GM10847 (cell line): ENCODE measurements around the gene RAMACL.

ENCODE experiments used
- POLR2A ChIP-seq: IDR thresholded peaks from 2 replicates; pipeline ENCODE4 v1.6.1; 2011; ENCODE audit not compliant: insufficient read length; ENCODE audit errors: extremely low read depth

The RAMACL gene

DNA sequence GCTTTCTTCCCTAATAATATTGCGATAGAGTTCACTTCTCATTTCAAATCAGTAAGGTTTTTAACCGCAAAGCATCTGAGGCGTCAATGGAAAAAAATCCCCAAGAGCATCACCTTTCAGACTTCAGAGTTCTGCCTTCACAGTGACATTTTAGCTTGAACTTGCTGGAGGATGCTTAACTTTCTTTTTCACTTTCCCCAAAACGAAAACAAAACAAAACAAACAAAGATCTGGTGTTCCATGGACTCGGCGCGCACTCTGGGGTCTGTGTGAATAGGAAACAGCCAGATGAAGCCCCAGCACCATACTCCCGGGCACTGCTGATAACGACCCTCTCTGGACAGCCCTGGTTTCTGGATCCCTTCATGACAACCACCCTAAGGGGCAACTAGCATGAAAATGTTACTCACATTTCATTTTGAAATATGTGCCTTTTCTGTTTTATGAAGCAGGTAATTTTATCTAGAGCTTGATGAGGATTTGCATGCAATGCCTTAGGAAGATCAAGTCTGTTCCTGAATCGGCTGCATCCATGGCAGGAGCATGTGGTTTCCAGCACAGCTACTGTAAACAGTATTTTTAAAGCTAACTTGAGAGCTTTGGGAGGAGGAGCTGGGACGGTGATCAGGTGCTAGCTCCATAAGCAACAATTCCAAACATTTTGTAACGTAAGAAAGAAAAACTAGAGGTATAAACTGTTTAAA, 44.5 kb downstream of the RAMACL start:
- no peak for TF ChIP-seq POLR2A

DNA sequence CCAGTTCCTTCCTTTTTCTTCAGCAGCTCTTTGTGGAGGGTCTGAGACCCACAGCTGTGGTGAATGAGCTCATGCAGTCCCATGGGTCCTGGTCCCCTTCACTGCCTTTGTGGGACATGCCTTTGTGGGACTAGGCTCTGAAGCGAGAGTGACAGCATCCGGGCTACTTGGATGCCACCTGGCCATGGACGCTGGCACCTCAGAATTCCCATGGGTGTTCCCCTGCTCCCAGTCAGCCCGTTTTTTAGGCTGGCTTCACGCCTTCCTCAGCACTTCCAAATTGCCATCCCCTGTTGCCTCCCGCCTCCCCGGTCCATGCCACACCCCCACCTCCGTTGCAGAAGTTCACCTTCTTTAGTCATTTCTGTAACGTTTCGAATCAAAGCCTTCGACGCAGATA, 45.1 kb downstream of the RAMACL start:
- no peak for TF ChIP-seq POLR2A

DNA sequence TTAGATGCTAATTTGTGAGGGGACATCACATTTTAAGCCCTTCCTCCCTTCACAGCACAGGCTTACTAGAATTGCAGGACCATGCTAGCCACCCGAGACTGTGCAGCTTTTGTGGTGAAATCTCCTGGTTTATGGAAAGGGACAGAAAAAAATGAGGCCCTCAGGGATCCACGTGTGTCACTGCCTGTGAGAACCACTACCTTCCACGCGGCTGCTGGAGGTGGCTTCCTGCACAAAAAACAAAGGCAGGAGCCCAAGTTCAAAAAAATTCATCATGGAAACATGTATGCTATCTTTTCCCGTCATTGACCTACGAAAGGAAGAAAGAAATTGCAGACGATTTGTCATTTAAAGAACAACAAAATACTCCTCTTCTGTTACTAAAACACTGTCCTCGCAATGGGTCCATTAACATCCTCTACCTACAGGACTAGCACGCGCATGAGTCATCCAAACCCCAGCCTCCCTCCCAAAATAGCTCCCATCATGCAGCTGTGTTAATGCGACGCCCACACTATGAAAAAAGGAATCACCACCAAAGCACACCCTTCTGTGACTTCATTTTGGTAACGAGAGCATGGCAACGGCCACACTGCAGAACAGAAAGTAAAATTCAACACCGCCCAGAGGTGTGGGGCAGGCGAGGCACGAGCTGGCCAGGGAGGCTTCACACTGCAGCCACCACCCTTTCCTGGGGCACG, 45.7 kb downstream of the RAMACL start:
- TF ChIP-seq POLR2A, result no peak

DNA sequence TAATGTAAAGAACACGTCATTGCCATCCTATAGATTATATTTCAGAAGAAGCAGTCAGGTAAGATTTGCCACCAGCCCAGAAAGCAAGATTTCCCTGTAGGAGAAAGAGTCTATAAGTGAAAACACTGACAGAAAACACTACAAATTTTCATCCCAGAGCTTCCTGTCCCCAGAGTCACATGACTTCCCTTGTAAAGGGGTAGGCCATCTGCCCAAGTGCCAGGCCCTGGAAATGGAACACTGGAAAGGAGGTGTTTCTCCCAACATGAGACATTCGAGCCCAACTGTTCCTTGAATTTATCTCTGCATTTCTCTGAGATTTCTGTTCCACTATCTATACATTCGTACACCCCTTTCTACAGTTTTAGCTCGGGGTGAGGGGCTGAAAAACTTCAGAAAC, 46.9 kb downstream of the RAMACL start:
- no peak for TF ChIP-seq POLR2A

DNA sequence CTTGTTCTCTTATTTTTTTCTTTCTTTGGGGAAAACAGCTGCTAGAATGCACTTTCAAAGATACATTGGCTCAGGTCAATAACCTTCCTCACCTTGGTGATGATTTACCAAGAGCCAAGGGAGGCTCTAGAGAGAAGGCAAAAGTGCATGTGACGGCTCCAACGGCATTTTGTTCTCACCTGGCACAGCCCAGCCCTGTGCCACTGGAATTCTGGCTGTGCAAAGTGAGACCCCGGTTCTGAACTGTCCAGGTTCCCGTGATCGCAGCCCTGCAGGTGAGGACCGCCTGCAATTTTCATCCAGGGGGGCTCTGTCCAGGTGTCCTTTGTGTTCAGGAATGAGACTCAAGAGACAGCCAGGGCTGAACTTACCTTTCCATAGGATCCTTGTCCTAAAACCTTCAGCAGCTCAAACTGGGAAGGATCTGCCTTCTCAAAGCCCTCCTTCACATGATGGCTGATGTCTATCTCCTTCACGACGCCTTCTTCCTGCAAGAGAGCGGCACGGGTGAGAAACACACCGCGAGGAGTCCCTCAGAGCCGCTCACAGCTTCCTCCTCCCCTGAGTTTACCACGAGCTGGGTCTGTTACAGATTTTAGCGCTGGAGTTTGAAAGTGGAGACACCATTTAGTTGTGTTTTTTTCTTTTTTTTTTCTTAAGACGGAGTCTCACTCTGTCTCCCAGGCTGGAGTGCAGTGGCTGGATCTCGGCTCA, 48.0 kb downstream of the RAMACL start:
- no peak for TF ChIP-seq POLR2A

DNA sequence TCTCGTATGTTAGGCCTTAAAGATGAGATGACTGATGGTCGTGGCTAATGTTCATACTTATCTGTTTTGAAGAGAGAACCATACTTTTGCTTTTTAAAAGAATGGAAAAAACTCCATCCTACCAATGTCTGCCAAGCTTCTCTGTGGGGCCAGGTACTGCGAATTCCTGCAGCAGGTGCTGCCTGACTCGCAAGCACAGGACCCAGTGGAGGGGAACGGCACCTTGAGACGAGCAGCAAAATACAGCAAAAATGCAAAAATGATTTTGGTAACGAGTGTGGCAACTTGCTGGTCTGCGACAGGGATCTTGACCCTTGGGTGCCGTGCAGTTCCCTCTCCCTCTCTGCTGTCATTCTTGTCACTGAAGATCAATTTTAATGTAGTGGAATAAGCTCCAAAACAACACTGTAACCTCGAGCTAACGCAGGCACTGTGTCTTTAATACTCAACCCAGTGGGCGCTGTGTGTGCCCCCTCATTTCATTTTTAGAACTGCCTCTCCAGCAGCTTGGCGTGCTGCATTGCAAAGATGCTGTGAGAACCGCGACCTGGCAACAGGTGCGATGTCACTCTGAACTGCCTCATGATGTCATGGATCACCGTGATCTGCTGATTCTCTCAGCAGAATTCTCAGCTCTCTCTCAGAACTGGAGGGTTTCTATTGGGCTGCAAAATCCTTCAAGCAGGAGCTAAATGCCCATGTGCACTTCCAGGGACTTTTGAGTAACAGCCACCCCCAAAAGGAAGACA, 51.6 kb downstream of the RAMACL start:
- TF ChIP-seq POLR2A, result no peak

DNA sequence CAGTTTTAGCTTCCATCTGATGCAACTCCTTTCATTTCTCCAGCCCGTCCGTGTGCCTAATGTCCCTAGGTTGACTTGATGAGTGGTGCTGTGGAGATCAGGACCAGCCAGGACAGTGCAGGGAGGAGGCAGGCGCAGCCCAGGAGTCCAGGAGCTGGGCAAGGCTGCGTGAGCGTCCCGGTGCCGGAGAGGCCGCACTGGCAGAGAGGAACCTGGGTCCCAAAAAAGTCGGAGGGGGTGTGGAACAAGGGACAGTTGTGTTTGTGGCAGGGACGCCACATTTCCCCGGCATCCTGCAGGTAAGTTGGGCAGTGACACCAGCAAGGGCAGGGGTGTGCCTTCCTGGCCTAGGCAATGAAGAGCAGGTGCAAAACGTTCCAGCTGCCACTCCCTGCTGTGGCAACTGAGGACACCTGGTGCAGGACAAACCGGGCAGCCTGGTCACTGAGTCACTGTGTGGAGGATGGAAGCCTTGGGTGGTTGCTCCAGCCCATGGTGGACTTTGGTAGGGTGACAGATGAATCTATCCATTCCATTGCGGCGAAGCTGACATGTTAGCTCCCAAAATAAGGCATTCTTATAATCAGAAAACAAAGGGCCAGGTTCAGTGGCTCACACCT, 53.2 kb downstream of the RAMACL start:
- no peak for TF ChIP-seq POLR2A
